ENCODE data around the gene ANKRD10. TPM values are rescaled to one million over a fixed set of nuclear protein-coding genes. Genes with fewer than 3 reads are reported as not detected.

The ANKRD10 gene
- total RNA-seq, 1 experiment from 2014 or later: 159 TPM

DNA sequence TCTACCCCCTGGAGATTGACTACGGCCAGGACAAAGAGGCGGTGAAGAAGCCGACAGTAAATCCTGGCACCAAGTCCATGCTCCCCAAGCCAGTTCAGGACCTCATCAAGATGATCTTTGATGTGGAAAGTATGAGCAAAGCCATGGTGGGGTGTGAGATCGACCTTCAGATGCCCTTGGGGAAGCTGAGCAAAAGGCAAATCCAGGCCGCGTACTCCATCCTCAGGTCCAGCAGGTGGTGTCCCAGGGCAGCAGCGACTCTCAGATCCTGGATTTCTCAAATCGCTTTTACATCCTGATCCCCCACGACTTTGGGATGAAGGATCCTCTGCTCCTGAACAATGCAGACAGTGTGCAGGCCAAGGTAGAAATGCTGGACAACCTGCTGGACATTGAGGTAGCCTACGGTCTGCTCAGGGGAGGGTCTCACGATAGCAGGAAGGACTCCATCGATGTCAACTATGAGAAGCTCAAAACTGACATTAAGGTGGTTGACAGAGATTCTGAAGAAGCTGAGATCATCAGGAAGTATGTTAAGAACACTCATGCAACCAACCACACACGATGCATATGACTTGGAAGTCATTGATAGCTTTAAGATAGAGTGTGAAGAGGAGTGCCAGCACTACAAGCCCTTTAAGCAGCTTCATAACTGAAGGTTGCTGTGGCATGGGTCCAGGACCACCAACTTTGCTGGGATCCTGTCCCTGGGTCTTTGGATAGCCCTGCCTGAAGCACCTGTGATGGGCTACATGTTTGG lies 24.0 kb upstream of the ANKRD10 start:
- no peak overlapping the region for H2BK120ac ChIP-seq (ENCODE audit: low read depth, low read length, poor library complexity, severe bottlenecking)
- peaks cover 4% of the 10 kb centered on the region for H3K9me3 ChIP-seq (ENCODE audit: control insufficient read depth, low read depth, low read length)
- H2BK20ac ChIP-seq (ENCODE audit: low read depth, low read length, poor library complexity, severe bottlenecking): no peak overlapping the region
- H4K8ac ChIP-seq (replicated peaks; ENCODE audit: insufficient read length, low read depth, low read length): no peak overlapping the region
- H3T11ph ChIP-seq (ENCODE audit: low read length): no peak overlapping the region
- H2BK15ac ChIP-seq (ENCODE audit: low read depth, low read length): no peak overlapping the region
- TF ChIP-seq, protein P1, sequence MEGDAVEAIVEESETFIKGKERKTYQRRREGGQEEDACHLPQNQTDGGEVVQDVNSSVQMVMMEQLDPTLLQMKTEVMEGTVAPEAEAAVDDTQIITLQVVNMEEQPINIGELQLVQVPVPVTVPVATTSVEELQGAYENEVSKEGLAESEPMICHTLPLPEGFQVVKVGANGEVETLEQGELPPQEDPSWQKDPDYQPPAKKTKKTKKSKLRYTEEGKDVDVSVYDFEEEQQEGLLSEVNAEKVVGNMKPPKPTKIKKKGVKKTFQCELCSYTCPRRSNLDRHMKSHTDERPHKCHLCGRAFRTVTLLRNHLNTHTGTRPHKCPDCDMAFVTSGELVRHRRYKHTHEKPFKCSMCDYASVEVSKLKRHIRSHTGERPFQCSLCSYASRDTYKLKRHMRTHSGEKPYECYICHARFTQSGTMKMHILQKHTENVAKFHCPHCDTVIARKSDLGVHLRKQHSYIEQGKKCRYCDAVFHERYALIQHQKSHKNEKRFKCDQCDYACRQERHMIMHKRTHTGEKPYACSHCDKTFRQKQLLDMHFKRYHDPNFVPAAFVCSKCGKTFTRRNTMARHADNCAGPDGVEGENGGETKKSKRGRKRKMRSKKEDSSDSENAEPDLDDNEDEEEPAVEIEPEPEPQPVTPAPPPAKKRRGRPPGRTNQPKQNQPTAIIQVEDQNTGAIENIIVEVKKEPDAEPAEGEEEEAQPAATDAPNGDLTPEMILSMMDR (conservative IDR thresholded peaks at IDR 0.05): no peak; the same call in 2 of the 3 replicates
- no peak overlapping the region for H2BK12ac ChIP-seq (ENCODE audit: insufficient read length, low read depth, low read length)
- H3K27me3 Mint-ChIP-seq (ENCODE audit: low read depth): peaks cover 15% of the 10 kb centered on the region
- no peak overlapping the region for H3K27ac ChIP-seq (ENCODE audit: insufficient read length, low read depth, low read length)
- H3K9ac ChIP-seq (ENCODE audit: extremely low read depth, insufficient read length, low read length): no peak overlapping the region
- no peak overlapping the region for H3K23ac ChIP-seq (ENCODE audit: insufficient read length, low read depth, low read length)
- no peak overlapping the region for H4K91ac ChIP-seq (ENCODE audit: insufficient read length, low read depth, low read length)
- peaks cover 30 to 39% of the 10 kb centered on the region in 2 experiments for H3K9me3 Mint-ChIP-seq
- H3K27ac Mint-ChIP-seq: no peak overlapping the region
- H3K27me3 ChIP-seq (ENCODE audit: insufficient read depth, low read length): no peaks in the 10 kb centered on the region
- no peak overlapping the region for H3K14ac ChIP-seq (ENCODE audit: insufficient read depth, low read length)
- H3K4ac ChIP-seq (ENCODE audit: low read depth, low read length): no peak overlapping the region
- H2AFZ ChIP-seq (ENCODE audit: low read length): no peak overlapping the region
- peaks cover 8 to 26% (median 8%) of the 10 kb centered on the region in 3 experiments; a peak in 6 of 7 replicates for H3K36me3 Mint-ChIP-seq (ENCODE audit: insufficient read depth in 1 of 3, low read depth in 3 of 3)
- H3K4me2 ChIP-seq (ENCODE audit: insufficient read depth, insufficient read length, low read length): no peak overlapping the region
- no peaks in the 10 kb centered on the region for H4K20me1 ChIP-seq (ENCODE audit: control insufficient read depth, insufficient read depth, insufficient read length)
- no peaks in the 10 kb centered on the region for H3K4me1 ChIP-seq (ENCODE audit: insufficient read depth, low read length)
- WGBS (ENCODE audit: extremely low coverage, insufficient read length, low lambda C conversion rate): no CpG with 5 or more reads among the region's 13 CpGs
- H3K79me1 ChIP-seq (ENCODE audit: insufficient read depth, low read depth, low read length, poor library complexity, severe bottlenecking): no peaks in the 10 kb centered on the region
- no peak overlapping the region for H3K18ac ChIP-seq (ENCODE audit: insufficient read length, low read depth, low read length)
- H3K79me2 ChIP-seq (ENCODE audit: insufficient read depth, low read length): no peaks in the 10 kb centered on the region
- no peak overlapping the region for H3K56ac ChIP-seq (ENCODE audit: insufficient read length, low read depth, low read length)
- no peak overlapping the region for H3K4me3 Mint-ChIP-seq
- H3K23me2 ChIP-seq (ENCODE audit: insufficient read length, low read depth, low read length, poor library complexity, severe bottlenecking): no peaks in the 10 kb centered on the region
- no peak overlapping the region for H2AK5ac ChIP-seq (ENCODE audit: insufficient read length, low read length)
- peaks cover 13 to 14% of the 10 kb centered on the region in 2 experiments for H3K4me1 Mint-ChIP-seq
- no peak overlapping the region for H2BK5ac ChIP-seq (ENCODE audit: insufficient read length, low read length)
- no peak for DNase-seq
- no peak overlapping the region for H4K5ac ChIP-seq (ENCODE audit: insufficient read length, low read depth, low read length)
